GM12892 (cell line): Measurements from ENCODE around the gene DAAM1.

Experiments used
- POLR2A ChIP-seq: IDR thresholded peaks from 2 replicates; pipeline ENCODE4 v1.6.1; 2011; ENCODE audit warnings: low read depth, low read length, control low read depth
- POLR2AphosphoS5 ChIP-seq: IDR thresholded peaks from 2 replicates; pipeline ENCODE4 v1.6.1; 2011; ENCODE audit warnings: low read depth, low read length, control low read depth
- TAF1 ChIP-seq: IDR thresholded peaks from 2 replicates; pipeline ENCODE4 v1.6.1; 2011; ENCODE audit warnings: low read depth, mild to moderate bottlenecking, control low read depth, low read length, borderline replicate concordance

DNA sequence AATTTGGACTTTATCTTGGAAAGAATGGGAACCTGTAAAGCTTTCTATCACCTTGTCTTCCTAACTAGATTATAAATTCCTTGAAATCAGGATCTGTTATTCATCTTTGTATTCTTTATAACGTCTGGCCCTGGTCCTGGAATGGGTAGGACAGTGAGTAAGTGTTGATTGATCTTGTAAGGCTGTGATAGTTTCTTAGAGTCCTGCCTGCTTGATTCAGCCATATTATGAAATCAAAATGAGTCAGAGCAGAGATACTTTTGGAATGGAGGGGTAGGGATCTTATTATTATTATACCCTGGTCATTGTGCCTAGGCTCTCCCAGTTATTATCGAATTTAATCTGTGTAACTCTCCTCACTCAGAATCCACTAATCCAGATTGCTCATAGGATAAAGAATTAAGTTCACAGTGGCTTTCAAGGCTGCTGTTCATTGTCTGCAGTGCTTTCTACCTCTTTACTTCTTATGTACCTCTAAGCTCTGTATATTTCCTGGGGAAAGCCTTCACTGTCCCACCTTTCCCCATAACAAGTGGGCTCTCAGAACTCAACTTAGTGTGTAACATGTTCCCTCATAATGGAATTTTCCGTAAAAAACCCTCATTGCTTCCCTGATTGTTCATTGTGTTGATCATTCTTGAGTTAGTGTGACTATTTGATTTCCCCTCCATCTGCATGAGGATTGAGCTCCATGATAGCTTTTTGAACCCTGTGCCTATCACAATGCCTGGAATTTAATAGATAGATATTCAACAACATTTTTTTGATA is 93.3 kb downstream of the DAAM1 start:
- TF ChIP-seq POLR2A (no peak), POLR2AphosphoS5 (no peak), TAF1 (no peak)
